ENCODE results near the gene WDR37.

GRCh38 chr10:1171182-1171581 is 115.0 kb downstream of the WDR37 start:
- TF ChIP-seq CTCF (IDR thresholded peaks at IDR 0.05) (no peak), REST (IDR thresholded peaks at IDR 0.05) (no peak), MAFK (IDR thresholded peaks at IDR 0.05; ENCODE audit: partially characterized antibody) (no peak), ESRRA (IDR thresholded peaks at IDR 0.05; ENCODE audit: borderline replicate concordance, low read length) (no peak), KDM5A (IDR thresholded peaks at IDR 0.05) (no peak)
